GM18508 (cell line): Measurements from ENCODE around the gene GJE1.

Experiments
- ATAC-seq: cut with Tn5 transposase; IDR thresholded peaks from one replicate; pipeline ENCODE4 v1.9.1; 2021; ENCODE audit warnings: moderate number of reproducible peaks; ENCODE audit not compliant: insufficient read depth, unreplicated experiment

GJE1 gene

DNA sequence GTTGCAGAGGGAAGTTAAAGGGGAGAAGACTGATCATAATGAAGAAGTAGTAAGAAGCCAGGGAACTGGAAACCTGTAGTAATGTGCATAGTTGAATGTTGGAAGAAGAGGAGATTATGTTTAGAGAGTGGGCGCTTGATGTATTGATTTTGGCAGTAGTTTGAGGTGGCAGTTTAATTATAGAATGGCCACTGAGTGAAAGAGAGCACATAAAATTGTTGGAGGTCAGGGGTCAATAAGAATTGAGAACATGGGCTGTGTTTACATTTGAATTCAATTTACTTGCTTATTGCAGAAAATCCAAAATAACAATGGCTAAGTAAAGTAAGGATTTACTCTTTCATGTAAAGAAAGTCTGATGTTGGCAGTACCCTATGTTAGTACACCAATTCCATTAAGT lies 30.1 kb downstream of the GJE1 start:
- ATAC-seq = no peak

DNA sequence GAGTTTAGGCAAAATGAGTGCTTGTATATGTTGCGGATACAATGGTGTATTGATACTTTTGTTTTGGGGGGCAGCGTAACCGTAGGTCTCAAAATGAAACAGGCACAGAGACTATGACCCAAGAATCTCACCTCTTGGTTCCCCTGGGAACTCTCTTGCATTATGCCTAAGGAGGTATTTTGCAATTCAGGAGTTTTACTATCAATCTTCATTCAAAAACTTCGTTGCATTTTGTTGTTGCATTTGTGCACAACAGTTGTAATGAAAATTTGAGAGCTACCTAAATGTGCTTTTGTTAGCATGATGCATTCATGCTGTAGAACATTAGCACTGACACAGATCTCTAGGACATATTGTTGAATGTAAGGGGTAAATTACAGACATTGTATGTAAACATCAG lies 32.5 kb downstream of the GJE1 start:
- ATAC-seq = no peak

- ATAC-seq = no peak
Observed at GRCh38 chr6:142167071-142167470, 34.3 kb downstream of the GJE1 start.

GRCh38 chr6:142167486-142167885 lies 34.8 kb downstream of the GJE1 start:
- no peak for ATAC-seq

GRCh38 chr6:142171351-142171750 lies 38.6 kb downstream of the GJE1 start:
- ATAC-seq = no peak

GRCh38 chr6:142172758-142173157 lies 40.0 kb downstream of the GJE1 start:
- ATAC-seq = no peak

DNA sequence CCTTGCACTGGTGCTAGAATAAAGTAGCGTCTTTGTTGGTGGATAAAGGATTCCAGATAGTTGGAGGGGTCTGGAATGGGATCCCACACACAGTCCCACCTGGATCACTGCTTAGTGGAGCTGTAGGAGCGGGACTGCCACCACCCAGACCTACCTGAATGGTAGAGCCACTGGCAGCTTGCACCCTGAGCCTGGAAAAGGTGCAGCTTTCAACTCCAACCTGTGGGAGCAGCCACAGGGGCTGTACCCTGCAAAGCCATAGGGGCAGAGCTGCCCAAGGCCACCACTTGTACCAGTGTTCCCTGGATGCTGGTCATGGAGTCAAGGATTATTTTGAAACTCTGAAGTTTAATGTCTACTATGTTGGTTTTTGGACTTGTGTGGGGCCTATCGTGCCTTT lies 41.3 kb downstream of the GJE1 start:
- ATAC-seq = no peak

- ATAC-seq = no peak
Observed at GRCh38 chr6:142174703-142175102, 42.0 kb downstream of the GJE1 start.

DNA sequence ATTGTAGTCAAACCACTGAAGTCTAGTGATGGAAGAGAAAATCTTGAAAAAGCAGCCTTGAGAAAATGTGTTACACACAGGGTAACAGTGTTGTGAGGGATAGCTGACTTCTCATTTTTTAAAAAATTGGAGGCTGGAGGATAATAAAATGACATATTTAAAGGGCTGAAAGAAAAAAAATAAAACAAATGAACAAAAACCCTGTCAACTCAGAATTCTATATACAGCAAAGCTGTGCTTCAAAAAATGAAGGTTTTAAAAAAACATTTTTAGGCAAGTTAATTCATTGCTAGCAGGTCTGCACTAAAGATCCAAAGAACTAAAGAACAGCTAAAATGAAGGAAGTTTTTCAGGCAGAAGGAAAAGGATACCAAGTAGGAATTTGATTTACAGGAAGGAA lies 45.4 kb downstream of the GJE1 start:
- ATAC-seq = no peak

GRCh38 chr6:142182004-142182403 lies 49.3 kb downstream of the GJE1 start:
- ATAC-seq = no peak

GRCh38 chr6:142183351-142183750 lies 50.6 kb downstream of the GJE1 start:
- ATAC-seq = no peak

DNA sequence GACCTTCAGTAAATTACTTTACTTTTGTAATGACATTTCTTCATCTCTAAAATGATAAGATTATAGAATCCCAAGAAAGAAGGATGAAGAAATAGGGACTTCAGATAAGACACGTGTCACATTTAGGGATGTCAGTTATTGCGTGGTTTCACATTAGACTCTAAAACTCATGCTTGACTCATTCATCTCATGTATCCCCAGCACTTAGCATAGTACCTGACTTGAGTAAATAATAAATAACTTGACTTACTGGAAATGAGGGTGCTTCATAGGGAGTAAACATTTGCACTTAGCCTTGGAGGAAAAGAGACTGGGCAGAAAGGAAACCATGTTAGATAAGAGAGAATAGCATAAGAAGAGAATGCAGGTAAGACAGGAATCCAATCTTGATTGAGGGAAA lies 51.6 kb downstream of the GJE1 start:
- ATAC-seq = no peak
